GM12878 (cell line): ENCODE measurements around the gene FARS2. TPM values are rescaled to one million over a fixed set of nuclear protein-coding genes. Genes with fewer than 3 reads are reported as not detected.

ENCODE experiments used
- ATAC-seq: fragments of 200-7000 bp; cut with Tn5 transposase; 3 replicates; pipeline ENCODE4 v1.9.1; 2020; ENCODE audit warnings: mild to moderate bottlenecking, moderate library complexity
- BruUV-seq: library from RNA; stranded (reverse); fragments of 400-500 nt; replicated peaks from 2 replicates; lab custom pipeline; 2021; lab: Mats Ljungman, UMichigan
- CTCF ChIA-PET: fragments of 300-600 bp; sonication (Branson Sonifier 250); formaldehyde crosslinking; extraction: SDS; loops from one replicate; lab custom pipeline; 2021; ENCODE audit warnings: inconsistent platforms; lab: Yijun Ruan, JAX
- POLR2A ChIA-PET: fragments of 350-600 bp; formaldehyde crosslinking; extraction: SDS; loops from one replicate; lab custom pipeline; 2021; ENCODE audit warnings: inconsistent platforms; lab: Charles Lee
- RAD21 ChIA-PET: fragments of 300-600 bp; sonication (Branson Sonifier 250); formaldehyde crosslinking; loops from one replicate; lab custom pipeline; 2023; ENCODE audit warnings: antibody characterized with exemption; ENCODE audit not compliant: unreplicated experiment; lab: Charles Lee
- SMC1A ChIA-PET: fragments of 300-600 bp; sonication (Branson Sonifier 250); formaldehyde crosslinking; loops from one replicate; lab custom pipeline; 2023; ENCODE audit not compliant: unreplicated experiment, uncharacterized antibody; lab: Charles Lee
- DNase-seq: peaks from one replicate; pipeline ENCODE4 v3.0.0-alpha.2; 2011; ENCODE audit warnings: low read depth, low spot score
- FAIRE-seq: peaks from 3 replicates; lab custom pipeline; 2011; peaks lifted over from hg19 to GRCh38; lab: Jason Lieb, UNC
- H2AFZ ChIP-seq: 2 replicates; pipeline ENCODE4 v1.6.0; 2011; ENCODE audit warnings: low read depth, low read length, control low read depth; ENCODE audit not compliant: control insufficient read depth
- H3K27ac ChIP-seq: 2 replicates; pipeline ENCODE4 v1.5.1; 2011; ENCODE audit warnings: control low read depth; ENCODE audit not compliant: control insufficient read depth, insufficient read depth
- H3K27me3 ChIP-seq, 2 experiments: replicated peaks in 1 of 2; 2 replicates each; pipeline versions ENCODE4 v1.6.0 to v1.6.1; 2011; ENCODE audit warnings: low read length in 1 of 2; ENCODE audit not compliant: control insufficient read depth in 2 of 2, insufficient read depth in 2 of 2
- H3K36me3 ChIP-seq, 2 experiments: 2 replicates each; pipeline ENCODE4 v1.5.1; 2011; ENCODE audit warnings: low read length in 1 of 2; ENCODE audit not compliant: control insufficient read depth in 2 of 2, insufficient read depth in 2 of 2
- H3K4me1 ChIP-seq: 2 replicates; pipeline ENCODE4 v1.6.1; 2011; ENCODE audit warnings: mild to moderate bottlenecking, low read length, moderate library complexity, mixed read lengths; ENCODE audit not compliant: control insufficient read depth, insufficient read depth
- H3K4me2 ChIP-seq: 2 replicates; pipeline ENCODE4 v1.6.0; 2011; ENCODE audit warnings: control low read depth; ENCODE audit not compliant: control insufficient read depth, insufficient read depth
- H3K4me3 ChIP-seq: fragments of 200-600 bp; sonication (generic); 2 replicates; pipeline ENCODE4 v1.5.1; 2016
- H3K79me2 ChIP-seq: 2 replicates; pipeline ENCODE4 v1.6.0; 2011; ENCODE audit warnings: low read length; ENCODE audit not compliant: control insufficient read depth, insufficient read depth
- H3K9ac ChIP-seq: 2 replicates; pipeline ENCODE4 v1.8.0; 2011; ENCODE audit warnings: low read length, control low read depth, mixed read lengths; ENCODE audit not compliant: control insufficient read depth, insufficient read depth
- H3K9me3 ChIP-seq: replicated peaks from 3 replicates; pipeline ENCODE4 v1.5.1; 2011; ENCODE audit warnings: mild to moderate bottlenecking, low read length; ENCODE audit not compliant: control insufficient read depth, insufficient read depth
- H4K20me1 ChIP-seq: 2 replicates; pipeline ENCODE4 v1.6.0; 2011; ENCODE audit not compliant: control insufficient read depth, insufficient read depth
- BCL11A ChIP-seq: IDR thresholded peaks from 2 replicates; pipeline ENCODE4 v1.6.1; 2011; ENCODE audit warnings: low read depth, low read length
- CHD4 ChIP-seq: fragments of 200-600 bp; sonication (generic); IDR thresholded peaks from 2 replicates; pipeline ENCODE4 v1.6.1; 2016; ENCODE audit warnings: mild to moderate bottlenecking
- EP300 ChIP-seq, 2 experiments: fragments of 150-350 bp in 1 of 2; IDR thresholded peaks; 2 replicates each; pipeline ENCODE4 v1.6.1; 2011 to 2012; ENCODE audit warnings: low read depth in 2 of 2, low read length in 2 of 2, borderline replicate concordance in 1 of 2, improper control_type of control experiment in 1 of 2, inconsistent platforms in 1 of 2; ENCODE audit not compliant: control insufficient read depth in 1 of 2
- GABPA ChIP-seq: IDR thresholded peaks from 2 replicates; pipeline ENCODE4 v1.6.1; 2014; ENCODE audit warnings: antibody characterized with exemption, low read depth, mild to moderate bottlenecking, inconsistent platforms
- HDAC6 ChIP-seq: fragments of 200-600 bp; sonication (generic); IDR thresholded peaks from one replicate; pipeline ENCODE4 v1.8.0; 2017; ENCODE audit warnings: antibody characterized with exemption; ENCODE audit not compliant: unreplicated experiment
- IKZF2 ChIP-seq, 2 experiments: fragments of 450-650 bp; IDR thresholded peaks; 2 replicates each; pipeline ENCODE4 v1.6.1; 2017; ENCODE audit warnings: mild to moderate bottlenecking in 2 of 2, moderate library complexity in 2 of 2
- KDM1A ChIP-seq: fragments of 200-600 bp; sonication (generic); IDR thresholded peaks from 2 replicates; pipeline ENCODE4 v1.6.1; 2016; ENCODE audit warnings: borderline replicate concordance
- NFXL1 ChIP-seq: fragments of 450-650 bp; IDR thresholded peaks from 2 replicates; pipeline ENCODE4 v1.6.1; 2017; ENCODE audit warnings: antibody characterized with exemption, mild to moderate bottlenecking, borderline replicate concordance
- NFYB ChIP-seq: IDR thresholded peaks from 2 replicates; pipeline ENCODE4 v1.6.1; 2011; ENCODE audit warnings: low read depth, mild to moderate bottlenecking, low read length, improper control_type of control experiment, moderate library complexity; ENCODE audit not compliant: insufficient read depth
- SMARCA5 ChIP-seq: fragments of 450-650 bp; IDR thresholded peaks from 2 replicates; pipeline ENCODE4 v1.6.1; 2017; ENCODE audit warnings: mild to moderate bottlenecking
- TBL1XR1 ChIP-seq: IDR thresholded peaks from 2 replicates; pipeline ENCODE4 v1.6.1; 2012; ENCODE audit warnings: low read depth, low read length, improper control_type of control experiment
- TCF7 ChIP-seq: IDR thresholded peaks from 2 replicates; pipeline ENCODE4 v1.6.1; 2014; ENCODE audit warnings: antibody characterized with exemption, borderline replicate concordance
- WGBS: methylation state at CpG from one replicate; pipeline ENCODE4 v1.1.6; 2016; ENCODE audit warnings: low lambda C conversion rate; ENCODE audit not compliant: insufficient replicate concordance, insufficient coverage; ENCODE audit errors: missing lambda C conversion rate; 5-methylcytosine and 5-hydroxymethylcytosine counted together
- in situ Hi-C: fragments of 300-500 bp; cut with MboI; formaldehyde crosslinking; loops from 9 replicates; pipeline ENCODE4 v1.14.3; 2018; ENCODE audit warnings: mixed read lengths
- intact Hi-C: fragments of 100-400 bp; cut with micrococcal nuclease; formaldehyde crosslinking; loops from one replicate; pipeline ENCODE4 v1.14.2; 2022; ENCODE audit not compliant: unreplicated experiment
- polyA plus RNA-seq, 11 experiments: library from polyadenylated mRNA; depleted of rRNA in 4 of 11; unstranded in 6 of 11; stranded (reverse) in 5 of 11; fragments of >200 nt; fragmentation: Nextera tagmentation in 4 of 11; fragmentation: Illumina TruSeq in 1 of 11; extraction: Ambion mirVana in 4 of 11; extraction: Trizol in 1 of 11; gene quantifications; 1 replicate in 1 of 11; 2 replicates in 10 of 11; pipeline versions ENCODE4 v1.2.1 to v1.2.3, GENCODE V29; 2011 to 2016; ENCODE audit warnings: inconsistent platforms in 2 of 11, missing spikeins in 2 of 11, low read depth in 1 of 11
- total RNA-seq, 4 experiments: library from RNA; depleted of rRNA in 3 of 4; stranded (reverse); fragments of >200 nt in 3 of 4; fragmentation: Illumina TruSeq in 1 of 4; extraction: Trizol in 1 of 4; gene quantifications; 2 replicates each; pipeline versions ENCODE4 v1.2.1 to v1.2.3, GENCODE V29; 2013 to 2021
- TF ChIP-seq, protein P1 (sequence below): fragments of 450-650 bp; IDR thresholded peaks from 2 replicates; pipeline ENCODE4 v1.6.1; 2017; ENCODE audit warnings: mild to moderate bottlenecking, low read depth, inconsistent platforms; ENCODE audit not compliant: poor library complexity, severe bottlenecking
- TF ChIP-seq, protein P2 (sequence below): IDR thresholded peaks from 2 replicates; pipeline ENCODE4 v1.6.1; 2011; ENCODE audit warnings: mild to moderate bottlenecking, low read depth, low read length, moderate library complexity; ENCODE audit not compliant: insufficient replicate concordance
- TF ChIP-seq, protein P3 (sequence below): fragments of 450-650 bp; IDR thresholded peaks from 2 replicates; pipeline ENCODE4 v1.6.1; 2014; ENCODE audit warnings: mild to moderate bottlenecking

FARS2 gene
- total and polyA plus RNA-seq, 10 of the 15 experiments (the other 5 are each of a cell fraction or from before 2014, with no cell fraction given) = 16.8 to 46.7 (median 25.6) TPM

DNA sequence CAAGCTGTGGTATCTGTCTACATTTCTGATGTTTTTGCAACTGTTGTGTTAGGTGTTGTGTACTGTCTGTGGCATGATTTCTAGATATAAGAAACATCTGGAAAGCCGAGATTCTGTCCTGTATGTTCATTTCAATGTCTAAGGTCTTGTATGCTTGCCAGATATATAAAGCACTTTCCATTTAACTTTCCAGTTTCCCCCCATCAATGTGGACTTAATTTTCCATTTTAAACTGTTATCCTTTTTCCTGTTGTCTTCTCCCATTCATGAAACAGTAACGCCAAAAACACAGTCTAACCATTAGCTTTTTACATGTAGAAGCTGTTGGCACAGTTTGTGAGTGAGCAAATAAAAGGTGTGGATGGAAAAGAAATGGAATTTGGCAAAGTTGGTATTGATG, 181.6 kb downstream of the FARS2 start:
- no peaks in the 10 kb centered on the region for H3K36me3 ChIP-seq
- H3K27me3 ChIP-seq = no peaks in the 10 kb centered on the region
- no peaks in the 10 kb centered on the region for H4K20me1 ChIP-seq
- H2AFZ ChIP-seq = no peak overlapping the region
- ChIA-PET SMC1A (interaction anchor here (1.6 kb wide), 1 partner anchor 12 kb away, joined by 3 read pairs; no protein-coding TSS in a partner anchor), POLR2A (no interaction called here), CTCF (interaction anchor here (0.6 kb wide), 1 partner anchor 103 kb away, joined by 3 read pairs; no protein-coding TSS in a partner anchor), RAD21 (no interaction called here)
- intact Hi-C loops (no loop called here), in situ Hi-C loops (no loop called here)
- no peak overlapping the region for H3K4me3 ChIP-seq
- FAIRE-seq (no peak), DNase-seq (no peak), ATAC-seq (no peak)
- no peak overlapping the region for H3K9ac ChIP-seq
- no peaks in the 10 kb centered on the region for H3K4me1 ChIP-seq
- H3K79me2 ChIP-seq = no peaks in the 10 kb centered on the region
- H3K4me2 ChIP-seq = no peak overlapping the region
- BruUV-seq = no TSS peak
- no peak overlapping the region for H3K27ac ChIP-seq
- TF ChIP-seq SMARCA5 (no peak), GABPA (no peak), TBL1XR1 (no peak), CHD4 (no peak), NFXL1 (no peak)
- H3K9me3 ChIP-seq = no peaks in the 10 kb centered on the region
- WGBS = 95% methylated on average over 2 of the region's 2 CpGs

DNA sequence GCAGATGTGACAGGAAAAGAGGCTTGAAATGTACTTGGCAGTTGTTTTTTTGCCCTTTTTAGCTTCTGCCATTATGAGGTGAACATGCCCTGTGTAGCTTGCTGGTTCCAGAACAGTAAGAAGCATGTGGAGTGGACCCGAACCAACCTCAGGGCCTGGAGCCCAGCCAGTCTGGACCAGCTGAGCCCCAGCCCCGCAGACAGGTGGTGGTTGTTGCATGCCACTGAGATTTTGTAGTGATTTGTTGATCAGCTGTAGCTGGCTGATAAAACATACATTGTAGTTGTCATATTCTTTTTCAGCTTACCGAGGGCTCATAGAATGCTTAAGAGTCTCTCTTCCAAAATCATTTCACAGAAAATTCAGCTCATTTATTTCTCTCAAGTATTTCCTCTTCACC, 182.2 kb downstream of the FARS2 start:
- no peak overlapping the region for H3K27ac ChIP-seq
- H3K4me2 ChIP-seq = no peak overlapping the region
- H3K9me3 ChIP-seq = no peaks in the 10 kb centered on the region
- intact Hi-C loops = no loop called here
- in situ Hi-C loops = no loop called here
- 91% methylated on average over 3 of the region's 3 CpGs for WGBS
- no peak for ATAC-seq
- no peak for FAIRE-seq
- no peaks in the 10 kb centered on the region for H3K4me1 ChIP-seq
- ChIA-PET POLR2A (no interaction called here), RAD21 (no interaction called here), SMC1A (no interaction called here), CTCF (interaction anchor here (0.6 to 1.2 kb wide), 2 partner anchors 28 to 104 kb away, joined by 3 to 4 read pairs; no protein-coding TSS in a partner anchor)
- DNase-seq = no peak
- no peaks in the 10 kb centered on the region for H3K36me3 ChIP-seq
- H3K79me2 ChIP-seq = no peaks in the 10 kb centered on the region
- no peak overlapping the region for H3K9ac ChIP-seq
- no peaks in the 10 kb centered on the region for H4K20me1 ChIP-seq
- no peak overlapping the region for H2AFZ ChIP-seq
- BruUV-seq = no TSS peak
- H3K4me3 ChIP-seq = no peak overlapping the region
- H3K27me3 ChIP-seq = no peaks in the 10 kb centered on the region
- TF ChIP-seq BCL11A (no peak), IKZF2 (IDR thresholded peaks at IDR 0.05) (no peak), NFYB (no peak), HDAC6 (no peak), EP300 (IDR thresholded peaks at IDR 0.05; ENCODE audit: borderline replicate concordance in 1 of 2, control insufficient read depth in 1 of 2, low read depth in 2 of 2, low read length in 2 of 2) (no peak), KDM1A (no peak), TCF7 (no peak)
- TF ChIP-seq, protein P1, sequence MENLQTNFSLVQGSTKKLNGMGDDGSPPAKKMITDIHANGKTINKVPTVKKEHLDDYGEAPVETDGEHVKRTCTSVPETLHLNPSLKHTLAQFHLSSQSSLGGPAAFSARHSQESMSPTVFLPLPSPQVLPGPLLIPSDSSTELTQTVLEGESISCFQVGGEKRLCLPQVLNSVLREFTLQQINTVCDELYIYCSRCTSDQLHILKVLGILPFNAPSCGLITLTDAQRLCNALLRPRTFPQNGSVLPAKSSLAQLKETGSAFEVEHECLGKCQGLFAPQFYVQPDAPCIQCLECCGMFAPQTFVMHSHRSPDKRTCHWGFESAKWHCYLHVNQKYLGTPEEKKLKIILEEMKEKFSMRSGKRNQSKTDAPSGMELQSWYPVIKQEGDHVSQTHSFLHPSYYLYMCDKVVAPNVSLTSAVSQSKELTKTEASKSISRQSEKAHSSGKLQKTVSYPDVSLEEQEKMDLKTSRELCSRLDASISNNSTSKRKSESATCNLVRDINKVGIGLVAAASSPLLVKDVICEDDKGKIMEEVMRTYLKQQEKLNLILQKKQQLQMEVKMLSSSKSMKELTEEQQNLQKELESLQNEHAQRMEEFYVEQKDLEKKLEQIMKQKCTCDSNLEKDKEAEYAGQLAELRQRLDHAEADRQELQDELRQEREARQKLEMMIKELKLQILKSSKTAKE = no peak
- TF ChIP-seq, protein P2, sequence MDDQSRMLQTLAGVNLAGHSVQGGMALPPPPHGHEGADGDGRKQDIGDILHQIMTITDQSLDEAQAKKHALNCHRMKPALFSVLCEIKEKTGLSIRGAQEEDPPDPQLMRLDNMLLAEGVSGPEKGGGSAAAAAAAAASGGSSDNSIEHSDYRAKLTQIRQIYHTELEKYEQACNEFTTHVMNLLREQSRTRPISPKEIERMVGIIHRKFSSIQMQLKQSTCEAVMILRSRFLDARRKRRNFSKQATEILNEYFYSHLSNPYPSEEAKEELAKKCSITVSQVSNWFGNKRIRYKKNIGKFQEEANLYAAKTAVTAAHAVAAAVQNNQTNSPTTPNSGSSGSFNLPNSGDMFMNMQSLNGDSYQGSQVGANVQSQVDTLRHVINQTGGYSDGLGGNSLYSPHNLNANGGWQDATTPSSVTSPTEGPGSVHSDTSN = no peak
- TF ChIP-seq, protein P3, sequence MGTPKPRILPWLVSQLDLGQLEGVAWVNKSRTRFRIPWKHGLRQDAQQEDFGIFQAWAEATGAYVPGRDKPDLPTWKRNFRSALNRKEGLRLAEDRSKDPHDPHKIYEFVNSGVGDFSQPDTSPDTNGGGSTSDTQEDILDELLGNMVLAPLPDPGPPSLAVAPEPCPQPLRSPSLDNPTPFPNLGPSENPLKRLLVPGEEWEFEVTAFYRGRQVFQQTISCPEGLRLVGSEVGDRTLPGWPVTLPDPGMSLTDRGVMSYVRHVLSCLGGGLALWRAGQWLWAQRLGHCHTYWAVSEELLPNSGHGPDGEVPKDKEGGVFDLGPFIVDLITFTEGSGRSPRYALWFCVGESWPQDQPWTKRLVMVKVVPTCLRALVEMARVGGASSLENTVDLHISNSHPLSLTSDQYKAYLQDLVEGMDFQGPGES = no peak
